Body of pancreas (tissue), 4 donors: ENCODE results near the gene NEO1.

Source experiments
- CTCF ChIP-seq, 7 experiments: fragments of 450-650 bp in 4 of 7; fragments of 200-600 bp in 3 of 7; sonication (generic) in 3 of 7; IDR thresholded peaks; one replicate each; pipeline ENCODE4 v1.5.1; 2016 to 2019; ENCODE audit warnings: antibody characterized with exemption in 7 of 7
- POLR2A ChIP-seq, 3 donors: fragments of 450-650 bp; IDR thresholded peaks; one replicate each; pipeline ENCODE4 v1.6.1; 2016; ENCODE audit warnings: antibody characterized with exemption in 3 of 3, mild to moderate bottlenecking in 2 of 3

GRCh38 chr15:73268457-73268856 is 216.2 kb downstream of the NEO1 start:
- no peak for TF ChIP-seq CTCF (IDR thresholded peaks at IDR 0.05)
- TF ChIP-seq POLR2A (IDR thresholded peaks at IDR 0.05): no peak
